ENCODE results near the gene TM7SF2.
"Not testable (repeated sequence)": the region's sequence is repeated elsewhere in the genome, so short reads cannot be mapped to it uniquely, and the experiment has no call there.

DNA sequence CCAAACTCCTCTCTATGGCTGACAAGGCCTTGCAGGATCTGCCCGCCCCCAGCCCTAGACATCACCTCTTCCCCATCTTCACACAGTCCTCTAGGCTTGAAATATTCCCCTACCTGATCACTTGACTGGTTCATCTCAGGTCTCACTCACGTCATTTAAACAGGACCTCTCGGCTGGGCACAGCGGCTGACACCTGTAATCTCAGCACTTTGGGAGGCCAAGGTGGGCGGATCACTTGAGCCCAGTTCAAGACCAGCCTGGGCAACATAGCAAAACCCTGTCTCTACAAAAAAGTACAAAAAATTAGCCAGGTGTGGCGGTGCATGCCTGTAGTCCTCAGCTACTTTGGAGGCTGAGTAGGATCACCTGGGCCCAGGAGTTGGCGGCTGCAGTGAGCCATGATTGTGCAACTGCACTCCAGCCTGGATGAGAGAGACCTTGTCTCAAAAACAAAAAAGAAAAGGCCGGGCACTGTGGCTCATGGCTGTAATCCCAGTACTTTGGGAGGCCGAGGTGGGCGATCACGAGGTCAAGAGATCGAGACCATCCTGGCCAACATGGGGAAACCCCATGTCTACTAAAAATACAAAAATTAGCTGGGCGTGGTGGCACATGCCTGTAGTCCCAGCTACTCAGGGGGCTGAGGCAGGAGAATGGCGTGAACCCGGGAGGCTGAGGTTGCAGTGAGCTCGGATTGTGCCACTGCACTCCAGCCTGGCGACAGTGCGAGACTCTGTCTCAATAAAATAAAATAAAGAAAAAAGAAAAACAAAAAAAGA lies 7.4 kb downstream of the TM7SF2 start:
- TF ChIP-seq POLR2A, POLR2AphosphoS5 (IDR thresholded peaks at IDR 0.05; ENCODE audit: low read depth, low read length): not testable (repeated sequence)
